ENCODE results near the gene PITRM1. TPM values are rescaled to one million over a fixed set of nuclear protein-coding genes. Genes with fewer than 3 reads are reported as not detected.

Gene PITRM1
- polyA plus RNA-seq, 1 donor from 2014 or later, result 62.2 TPM

- TF ChIP-seq, protein P1, sequence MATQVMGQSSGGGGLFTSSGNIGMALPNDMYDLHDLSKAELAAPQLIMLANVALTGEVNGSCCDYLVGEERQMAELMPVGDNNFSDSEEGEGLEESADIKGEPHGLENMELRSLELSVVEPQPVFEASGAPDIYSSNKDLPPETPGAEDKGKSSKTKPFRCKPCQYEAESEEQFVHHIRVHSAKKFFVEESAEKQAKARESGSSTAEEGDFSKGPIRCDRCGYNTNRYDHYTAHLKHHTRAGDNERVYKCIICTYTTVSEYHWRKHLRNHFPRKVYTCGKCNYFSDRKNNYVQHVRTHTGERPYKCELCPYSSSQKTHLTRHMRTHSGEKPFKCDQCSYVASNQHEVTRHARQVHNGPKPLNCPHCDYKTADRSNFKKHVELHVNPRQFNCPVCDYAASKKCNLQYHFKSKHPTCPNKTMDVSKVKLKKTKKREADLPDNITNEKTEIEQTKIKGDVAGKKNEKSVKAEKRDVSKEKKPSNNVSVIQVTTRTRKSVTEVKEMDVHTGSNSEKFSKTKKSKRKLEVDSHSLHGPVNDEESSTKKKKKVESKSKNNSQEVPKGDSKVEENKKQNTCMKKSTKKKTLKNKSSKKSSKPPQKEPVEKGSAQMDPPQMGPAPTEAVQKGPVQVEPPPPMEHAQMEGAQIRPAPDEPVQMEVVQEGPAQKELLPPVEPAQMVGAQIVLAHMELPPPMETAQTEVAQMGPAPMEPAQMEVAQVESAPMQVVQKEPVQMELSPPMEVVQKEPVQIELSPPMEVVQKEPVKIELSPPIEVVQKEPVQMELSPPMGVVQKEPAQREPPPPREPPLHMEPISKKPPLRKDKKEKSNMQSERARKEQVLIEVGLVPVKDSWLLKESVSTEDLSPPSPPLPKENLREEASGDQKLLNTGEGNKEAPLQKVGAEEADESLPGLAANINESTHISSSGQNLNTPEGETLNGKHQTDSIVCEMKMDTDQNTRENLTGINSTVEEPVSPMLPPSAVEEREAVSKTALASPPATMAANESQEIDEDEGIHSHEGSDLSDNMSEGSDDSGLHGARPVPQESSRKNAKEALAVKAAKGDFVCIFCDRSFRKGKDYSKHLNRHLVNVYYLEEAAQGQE (IDR thresholded peaks at IDR 0.05; ENCODE audit: borderline replicate concordance), result no peak
These were observed 78.0 kb downstream of the PITRM1 start (continued) for GRCh38 chr10:3094609-3095036.

DNA sequence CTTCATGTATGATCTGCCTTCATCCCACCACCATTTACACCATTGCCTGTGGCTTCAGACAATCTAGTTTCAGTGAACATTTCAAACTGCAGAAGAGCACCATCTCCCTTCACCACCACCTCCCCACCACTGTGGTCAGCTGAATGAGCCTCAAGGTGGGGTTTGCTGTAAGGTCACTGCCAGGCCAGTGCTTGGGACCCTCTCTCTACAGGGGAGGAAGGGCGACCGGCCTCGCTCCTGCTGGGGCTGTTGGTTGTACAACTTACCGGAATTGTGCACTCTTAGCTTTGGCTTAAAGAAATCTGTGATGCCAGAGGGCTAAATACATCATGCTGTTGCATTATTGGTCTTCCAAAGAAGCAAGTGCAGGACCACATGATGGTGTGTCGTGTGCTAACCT lies 78.6 kb downstream of the PITRM1 start:
- Histone ChIP-seq H3K9me3 (ENCODE audit: low read length) (no peaks in the 10 kb centered on the region), H3K9me2 (ENCODE audit: insufficient read depth, low read length) (no peaks in the 10 kb centered on the region), H3K4me2 (ENCODE audit: low read length) (no peak overlapping the region), H3K27ac (ENCODE audit: low read length) (no peak overlapping the region), H3K4me3 (ENCODE audit: low read length) (no peak overlapping the region), H3K9ac (ENCODE audit: low read length) (no peak overlapping the region), H2AFZ (ENCODE audit: low read depth, low read length) (no peak overlapping the region), H3K27me3 (ENCODE audit: insufficient read depth, low read depth, low read length) (no peaks in the 10 kb centered on the region), H3K79me2 (replicated peaks; ENCODE audit: insufficient read depth, low read length) (no peaks in the 10 kb centered on the region), H4K20me1 (ENCODE audit: insufficient read depth) (no peaks in the 10 kb centered on the region), H3F3A (ENCODE audit: insufficient read depth, low read length, poor library complexity, severe bottlenecking) (no peaks in the 10 kb centered on the region), H3K36me3 (ENCODE audit: insufficient read depth, low read length) (no peaks in the 10 kb centered on the region)
- TF ChIP-seq EP300 (conservative IDR thresholded peaks at IDR 0.05; ENCODE audit: poor library complexity, severe bottlenecking) (no peak), MXI1 (conservative IDR thresholded peaks at IDR 0.05; ENCODE audit: poor library complexity, severe bottlenecking) (no peak), POLR2AphosphoS5 (IDR thresholded peaks at IDR 0.05) (no peak), RAD21 (conservative IDR thresholded peaks at IDR 0.05) (no peak), SMC3 (conservative IDR thresholded peaks at IDR 0.05; ENCODE audit: poor library complexity) (no peak), TAF1 (IDR thresholded peaks at IDR 0.05; ENCODE audit: low read depth) (no peak), EZH2 (IDR thresholded peaks at IDR 0.05; ENCODE audit: borderline replicate concordance, insufficient read depth, low read length, poor library complexity, severe bottlenecking) (no peak)
- TF ChIP-seq, protein P1 (IDR thresholded peaks at IDR 0.05; ENCODE audit: borderline replicate concordance), result no peak
- TF ChIP-seq, protein P2, sequence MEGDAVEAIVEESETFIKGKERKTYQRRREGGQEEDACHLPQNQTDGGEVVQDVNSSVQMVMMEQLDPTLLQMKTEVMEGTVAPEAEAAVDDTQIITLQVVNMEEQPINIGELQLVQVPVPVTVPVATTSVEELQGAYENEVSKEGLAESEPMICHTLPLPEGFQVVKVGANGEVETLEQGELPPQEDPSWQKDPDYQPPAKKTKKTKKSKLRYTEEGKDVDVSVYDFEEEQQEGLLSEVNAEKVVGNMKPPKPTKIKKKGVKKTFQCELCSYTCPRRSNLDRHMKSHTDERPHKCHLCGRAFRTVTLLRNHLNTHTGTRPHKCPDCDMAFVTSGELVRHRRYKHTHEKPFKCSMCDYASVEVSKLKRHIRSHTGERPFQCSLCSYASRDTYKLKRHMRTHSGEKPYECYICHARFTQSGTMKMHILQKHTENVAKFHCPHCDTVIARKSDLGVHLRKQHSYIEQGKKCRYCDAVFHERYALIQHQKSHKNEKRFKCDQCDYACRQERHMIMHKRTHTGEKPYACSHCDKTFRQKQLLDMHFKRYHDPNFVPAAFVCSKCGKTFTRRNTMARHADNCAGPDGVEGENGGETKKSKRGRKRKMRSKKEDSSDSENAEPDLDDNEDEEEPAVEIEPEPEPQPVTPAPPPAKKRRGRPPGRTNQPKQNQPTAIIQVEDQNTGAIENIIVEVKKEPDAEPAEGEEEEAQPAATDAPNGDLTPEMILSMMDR (IDR thresholded peaks at IDR 0.05; ENCODE audit: poor library complexity, severe bottlenecking), result no peak

Measured in neural cell (in vitro differentiated cells).